NCI-H510A (cell line): Measurements from ENCODE around the gene KLHDC2.
"Not testable (repeated sequence)": the region's sequence is repeated elsewhere in the genome, so short reads cannot be mapped to it uniquely, and the experiment has no call there.

Source experiments
- DNase-seq: peaks from one replicate; lab custom pipeline; 2025; lab: John Stamatoyannopoulos, UW

Gene KLHDC2

GRCh38 chr14:49767571-49768300 lies at the start of gene KLHDC2:
TSS of gene KLHDC2 (plus strand) at chr14:49768153. CDS start at chr14:49768469, 316 bp downstream.
- peak; percentile 88 for DNase-seq

GRCh38 chr14:49720744-49721143 lies 47.2 kb upstream of the KLHDC2 start:
- DNase-seq = no peak

- DNase-seq = not testable (repeated sequence)
Observed at GRCh38 chr14:49721733-49722435, 46.1 kb upstream of the KLHDC2 start.

- no peak for DNase-seq
Observed at GRCh38 chr14:49727171-49727570, 40.8 kb upstream of the KLHDC2 start.

- no peak for DNase-seq
Observed at GRCh38 chr14:49732896-49733295, 35.1 kb upstream of the KLHDC2 start.

GRCh38 chr14:49733836-49734235 lies 34.1 kb upstream of the KLHDC2 start:
- DNase-seq = no peak

GRCh38 chr14:49735669-49736068 lies 32.3 kb upstream of the KLHDC2 start:
- DNase-seq = not testable (repeated sequence)

GRCh38 chr14:49745191-49745590 lies 22.8 kb upstream of the KLHDC2 start:
- no peak for DNase-seq

GRCh38 chr14:49746476-49746875 lies 21.5 kb upstream of the KLHDC2 start:
- not testable (repeated sequence) for DNase-seq

GRCh38 chr14:49754570-49755097 lies 13.3 kb upstream of the KLHDC2 start:
- no peak for DNase-seq

- no peak for DNase-seq
Observed at GRCh38 chr14:49755378-49755777, 12.6 kb upstream of the KLHDC2 start.

GRCh38 chr14:49761839-49762551 lies 6.0 kb upstream of the KLHDC2 start:
- DNase-seq = no peak

- DNase-seq = no peak
Observed at GRCh38 chr14:49766839-49767238, 1.1 kb upstream of the KLHDC2 start.

GRCh38 chr14:49767270-49767570 lies 733 bp upstream of the KLHDC2 start:
- DNase-seq = no peak

- no peak for DNase-seq
Observed at GRCh38 chr14:49768301-49769121, 558 bp downstream of the KLHDC2 start.

GRCh38 chr14:49769171-49769570 lies 1.2 kb downstream of the KLHDC2 start:
- no peak for DNase-seq

GRCh38 chr14:49769581-49770211 lies 1.7 kb downstream of the KLHDC2 start:
- DNase-seq = no peak

- DNase-seq = no peak
Observed at GRCh38 chr14:49770212-49770817, 2.4 kb downstream of the KLHDC2 start.

GRCh38 chr14:49771691-49772090 lies 3.7 kb downstream of the KLHDC2 start:
- not testable (repeated sequence) for DNase-seq

GRCh38 chr14:49774106-49774505 lies 6.2 kb downstream of the KLHDC2 start:
- DNase-seq = no peak

GRCh38 chr14:49778421-49778820 lies 10.5 kb downstream of the KLHDC2 start:
- no peak for DNase-seq
